Mammary epithelial cell (primary cell): ENCODE data around the gene IDI1.

ENCODE experiments used
- CTCF ChIP-seq, 2 donors: IDR thresholded peaks in 1 of 2; conservative IDR thresholded peaks in 1 of 2; 2 replicates each; pipeline ENCODE4 v1.5.1; 2011 to 2012; ENCODE audit warnings: inconsistent platforms in 2 of 2, low read length in 2 of 2, mild to moderate bottlenecking in 2 of 2, control low read depth in 1 of 2, low read depth in 1 of 2; ENCODE audit not compliant: insufficient read depth in 1 of 2; ENCODE audit errors: extremely low read depth in 1 of 2
- EZH2 ChIP-seq: IDR thresholded peaks from 2 replicates; pipeline ENCODE4 v1.6.1; 2012; ENCODE audit warnings: low read length, inconsistent platforms, borderline replicate concordance

DNA sequence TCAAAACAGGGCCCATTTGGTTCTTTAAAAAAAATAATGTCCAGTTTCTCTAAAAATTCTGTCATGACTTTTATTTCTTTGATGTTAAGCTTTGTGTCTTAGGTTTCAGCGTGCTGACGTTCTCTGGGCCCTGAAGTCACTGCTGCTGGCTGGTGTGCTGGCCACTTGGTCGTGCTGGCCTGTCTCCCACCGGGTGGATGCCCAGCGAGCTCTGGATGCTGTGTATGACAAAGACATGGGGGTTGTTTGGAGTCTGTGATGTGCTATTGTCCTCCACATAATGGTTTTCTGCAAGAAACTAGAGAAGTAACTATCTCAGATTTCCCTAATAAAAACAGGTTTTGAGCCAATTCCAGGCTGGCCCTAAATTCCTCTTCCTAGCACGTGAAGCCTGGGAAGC is 13.7 kb downstream of the IDI1 start:
- TF ChIP-seq CTCF (conservative IDR thresholded peaks at IDR 0.05 in 1 of 2, IDR thresholded peaks at IDR 0.05 in 1 of 2; ENCODE audit: extremely low read depth in 1 of 2, insufficient read depth in 1 of 2, low read depth in 1 of 2, low read length in 2 of 2) (no peak), EZH2 (no peak)
